ENCODE data around the gene KIAA0825.
"Not testable (repeated sequence)": the region's sequence is repeated elsewhere in the genome, so short reads cannot be mapped to it uniquely, and the experiment has no call there.

Gene KIAA0825

DNA sequence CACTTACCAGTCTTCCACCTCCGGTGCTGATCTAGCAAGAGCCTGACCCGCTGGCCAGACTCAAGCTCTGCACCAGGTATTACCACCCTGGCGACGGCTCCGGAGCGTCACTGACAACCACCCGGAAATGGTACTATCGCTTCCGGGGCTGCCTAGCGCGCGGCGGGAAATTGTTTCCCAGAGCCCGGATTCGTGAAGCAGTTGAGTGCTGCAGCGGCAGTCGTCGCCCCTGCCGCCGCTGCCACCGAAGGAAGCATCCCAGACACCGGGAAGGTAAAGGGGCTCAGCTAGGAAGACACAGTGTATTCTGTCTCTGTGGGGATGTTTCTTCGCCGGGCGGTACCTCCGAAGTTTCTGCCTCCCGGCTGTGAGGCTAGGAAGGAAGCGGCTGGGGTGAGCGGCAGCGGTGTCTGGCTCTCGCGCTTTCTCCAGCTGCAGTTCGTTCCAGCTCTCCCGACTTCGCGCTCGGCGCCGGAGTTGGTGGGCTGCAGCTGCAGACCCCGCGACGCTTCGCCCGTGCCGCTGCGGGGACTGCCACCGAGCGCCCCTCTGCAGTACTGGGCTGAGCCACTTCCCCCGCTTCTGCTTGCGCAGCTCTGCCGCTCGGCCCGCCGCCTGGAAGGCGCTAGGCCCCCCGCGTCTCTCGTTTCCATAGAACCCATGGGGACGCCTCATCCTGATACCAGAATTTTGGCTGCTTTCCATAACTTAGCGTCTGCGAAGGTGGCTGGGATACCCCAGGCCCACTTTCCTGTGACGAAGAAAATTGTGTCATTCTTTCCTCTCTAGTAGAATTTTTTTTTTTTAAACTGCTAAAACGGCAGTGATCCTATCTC, at the start of gene KIAA0825, which contains the start of gene SLF1:
TSS of gene KIAA0825 (minus strand) at position 112 of the 836 bp plus-strand sequence. CDS start 81,478 bp downstream, outside the sequence.
TSS of gene SLF1 (plus strand) at position 177 of the 836 bp plus-strand sequence. CDS start 10,142 bp downstream, outside the sequence.
- peak; percentile 92 for DNase-seq

GRCh38 chr5:94667937-94668336, 49.5 kb upstream of the KIAA0825 start:
- no peak for DNase-seq

DNA sequence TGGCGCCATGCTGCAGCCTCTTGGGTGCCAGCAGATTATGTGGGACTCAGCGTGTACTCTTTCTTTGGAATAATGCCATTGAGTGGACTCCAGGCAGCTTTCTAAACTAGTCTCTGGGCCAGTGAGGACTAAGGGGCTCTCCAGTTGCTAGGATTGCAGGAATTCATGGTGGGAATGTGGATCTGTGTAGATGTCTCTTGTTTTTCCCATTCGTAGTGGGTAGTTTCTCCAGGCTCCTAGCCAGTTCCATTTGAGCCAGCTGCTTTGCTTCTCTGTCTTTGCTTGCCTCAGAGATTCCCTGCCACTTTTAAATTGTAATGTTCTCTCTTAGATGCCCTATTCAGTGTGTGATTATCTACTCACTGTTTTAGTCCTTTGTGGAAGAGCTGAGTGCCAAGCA, 42.7 kb upstream of the KIAA0825 start:
- DNase-seq: no peak

DNA sequence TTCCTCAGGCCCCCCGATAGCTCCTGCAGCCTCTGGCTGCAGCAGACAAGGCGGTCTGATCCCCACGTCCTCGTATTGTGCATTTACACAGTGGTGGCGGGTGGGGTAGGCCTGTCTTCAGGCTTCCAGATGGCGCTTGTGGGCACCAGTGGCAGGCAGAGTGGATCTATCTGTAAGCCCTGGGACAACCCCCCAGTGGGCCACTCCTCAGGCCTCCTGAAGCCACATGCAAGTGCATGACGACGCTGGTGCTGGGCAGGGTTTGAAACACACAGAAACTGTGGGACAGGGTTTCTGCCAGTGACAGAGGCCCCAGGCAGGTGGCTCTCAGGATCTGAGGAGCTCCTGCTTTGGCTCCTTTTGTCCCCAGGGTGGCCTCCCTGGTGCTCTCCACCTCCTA, 42.1 kb upstream of the KIAA0825 start:
- DNase-seq: no peak

GRCh38 chr5:94658272-94658671, 39.9 kb upstream of the KIAA0825 start:
- no peak for DNase-seq

DNA sequence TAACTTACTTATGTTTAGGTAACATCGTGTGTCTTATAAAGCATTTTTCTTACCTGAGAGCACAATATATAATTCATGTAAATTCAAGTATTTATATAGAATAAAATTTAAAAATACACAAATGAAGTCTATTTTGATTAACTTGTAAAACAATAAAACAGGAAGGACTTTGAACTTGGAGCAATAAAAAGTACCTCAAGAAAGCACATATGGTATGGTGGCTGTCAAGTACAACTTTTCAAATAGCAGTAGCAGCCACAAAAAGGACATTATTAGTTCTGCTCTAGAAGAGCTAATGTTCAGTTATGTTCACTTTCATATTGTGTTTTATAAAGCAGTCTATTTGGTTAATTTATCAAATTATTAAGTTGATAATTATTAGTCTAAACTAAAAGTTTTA, 31.5 kb upstream of the KIAA0825 start:
- no peak for DNase-seq

DNA sequence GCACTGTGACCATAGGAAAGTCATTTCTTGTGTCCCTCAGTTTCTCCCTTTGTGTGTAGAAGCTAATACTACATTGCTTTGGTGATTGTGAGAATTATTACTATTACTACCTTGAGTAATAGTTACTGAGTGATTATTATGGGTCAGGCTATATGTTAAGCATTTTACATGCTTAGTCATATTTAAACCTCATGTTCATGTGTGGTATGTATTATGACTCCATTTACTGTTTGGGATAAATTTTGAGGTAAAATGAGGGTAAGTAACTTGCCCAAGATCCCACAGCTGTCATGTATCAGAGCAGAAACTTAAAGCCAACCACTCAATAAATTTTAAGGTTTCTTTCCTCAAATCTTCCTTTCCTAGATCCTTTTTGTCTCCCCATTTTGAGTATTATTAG, 28.4 kb upstream of the KIAA0825 start:
- no peak for DNase-seq

- peak; percentile 13 for DNase-seq
Measured at GRCh38 chr5:94645053-94645452, 26.6 kb upstream of the KIAA0825 start.

GRCh38 chr5:94640176-94640575, 21.8 kb upstream of the KIAA0825 start:
- DNase-seq: no peak

- no peak for DNase-seq
Measured at GRCh38 chr5:94632024-94632423, 13.6 kb upstream of the KIAA0825 start.

GRCh38 chr5:94627191-94627590, 8.8 kb upstream of the KIAA0825 start:
- DNase-seq: no peak

- DNase-seq: no peak
Measured at GRCh38 chr5:94623877-94624276, 5.5 kb upstream of the KIAA0825 start.

DNA sequence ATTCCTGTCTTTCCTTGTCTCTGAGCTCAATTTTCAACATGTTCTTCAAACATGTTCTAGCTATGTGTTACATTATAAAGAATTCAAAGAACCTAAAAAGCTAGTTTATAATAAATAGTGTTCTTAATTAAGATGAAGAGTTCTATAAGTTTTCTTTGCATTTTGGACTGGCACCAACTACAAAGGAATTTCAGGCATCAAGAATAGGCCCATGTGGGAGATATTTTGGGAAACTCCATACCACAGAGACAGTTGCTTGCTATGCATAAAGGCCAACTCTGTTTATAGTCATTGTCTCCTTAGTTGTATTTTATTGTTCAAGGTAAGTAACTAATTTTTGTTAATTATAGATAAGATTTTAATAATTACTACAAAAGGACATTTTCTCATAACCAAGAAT, 4.6 kb upstream of the KIAA0825 start:
- no peak for DNase-seq

DNA sequence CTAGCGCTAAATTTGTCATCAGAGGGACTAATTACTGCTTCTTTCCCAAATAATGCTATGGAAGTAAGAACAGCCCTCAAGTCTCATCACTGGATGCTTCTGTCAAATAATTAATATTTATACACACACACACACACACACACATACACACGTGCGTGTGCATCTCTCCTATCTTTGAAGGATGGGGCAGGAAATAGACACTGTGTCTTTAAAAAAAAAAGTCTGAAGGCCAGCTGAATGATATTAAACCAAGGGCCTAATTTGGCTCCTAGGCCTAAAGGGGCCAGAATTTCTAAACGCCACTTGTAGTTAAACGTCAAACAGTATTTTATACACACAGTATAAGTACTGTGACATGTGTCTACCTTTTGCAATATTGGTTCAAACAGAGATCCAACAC, 3.4 kb upstream of the KIAA0825 start:
- DNase-seq: no peak

DNA sequence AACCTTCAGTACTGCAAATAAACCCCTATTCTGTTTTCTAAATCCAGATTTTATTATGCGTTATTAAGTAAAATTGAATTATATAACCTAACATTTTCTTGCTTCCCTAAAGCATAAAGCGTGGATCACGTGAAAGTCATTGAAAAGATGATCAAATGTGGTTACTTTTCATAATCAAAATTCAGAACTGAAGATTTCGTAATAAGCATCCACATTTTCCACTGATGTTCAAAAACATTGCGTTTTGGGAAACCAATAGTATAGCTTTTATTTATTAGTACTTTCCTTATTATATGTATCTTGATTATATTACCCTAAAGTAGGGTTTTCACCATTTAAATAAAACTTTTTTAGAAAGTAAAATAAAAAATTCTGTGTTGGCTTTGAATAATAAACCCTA, 1.9 kb upstream of the KIAA0825 start:
- no peak for DNase-seq

DNA sequence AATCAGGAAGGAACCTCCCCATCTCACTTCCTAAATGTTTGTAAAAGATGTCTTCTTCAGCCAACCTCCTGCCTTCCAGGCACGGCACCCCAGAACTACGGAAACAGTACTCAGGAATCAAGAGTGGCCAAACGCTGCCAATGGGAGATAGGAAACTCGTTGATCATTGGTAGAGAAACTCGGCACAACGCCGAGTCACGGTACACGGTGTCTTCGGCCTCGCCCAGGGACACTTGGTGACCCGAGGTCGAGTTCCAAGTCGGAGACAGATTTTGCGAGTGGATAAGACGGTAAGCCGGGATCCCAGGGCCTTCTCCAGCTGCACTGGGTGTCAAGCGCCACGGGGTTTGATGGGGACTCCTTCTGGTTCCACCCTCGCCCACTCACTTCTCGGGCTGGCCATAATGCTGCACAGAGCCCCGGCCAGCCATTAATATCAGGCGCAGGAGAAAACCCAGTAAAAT, 343 bp downstream of the KIAA0825 start:
- DNase-seq: peak; percentile 44

DNA sequence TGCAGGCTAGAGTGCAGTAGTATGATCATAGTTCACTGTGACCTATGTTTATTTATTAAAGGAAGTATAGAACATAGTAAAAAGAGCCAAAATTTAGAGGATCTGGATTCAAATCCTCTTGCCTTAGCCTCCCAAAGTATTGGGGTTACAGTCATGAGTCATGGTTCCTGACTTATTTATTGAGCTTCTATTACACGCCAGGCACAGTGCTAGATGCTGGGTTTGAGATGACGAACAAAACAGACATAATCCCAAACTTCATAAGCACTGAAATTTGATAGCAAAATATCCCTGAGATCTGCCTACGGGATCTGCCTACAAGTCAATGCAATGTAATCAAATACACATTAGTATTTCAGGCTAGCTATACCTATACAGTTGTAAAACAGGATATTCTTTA, 2.5 kb downstream of the KIAA0825 start:
- no peak for DNase-seq

DNA sequence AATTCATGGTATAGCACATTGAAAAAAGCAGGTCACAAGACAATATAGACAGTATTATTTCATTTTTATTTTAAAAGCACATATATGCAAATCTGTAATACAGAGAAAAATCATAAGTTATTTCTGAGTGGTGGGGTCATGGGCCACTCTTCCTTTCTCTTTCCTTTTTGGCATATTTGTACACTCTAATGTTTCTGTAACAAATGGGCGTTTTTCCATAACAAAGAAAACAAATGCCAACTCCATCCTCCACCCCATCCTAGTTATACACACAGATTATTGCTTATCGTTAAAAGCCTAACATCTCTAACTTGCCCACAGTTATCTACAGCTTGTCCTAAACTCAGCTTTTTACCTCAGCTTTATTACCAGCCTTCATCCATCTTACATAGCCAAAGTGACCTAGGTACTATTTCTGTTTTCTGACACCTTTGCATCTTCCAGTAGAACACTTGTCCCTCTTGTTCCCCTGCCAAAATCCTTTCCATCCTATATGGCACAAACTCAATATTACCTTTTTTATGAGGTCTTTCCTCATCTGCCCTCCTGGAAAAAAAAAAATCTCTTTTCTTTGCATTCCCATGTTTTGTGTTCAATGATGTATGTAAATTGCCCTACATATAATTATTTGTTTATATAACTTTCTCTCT, 4.1 kb downstream of the KIAA0825 start:
- no peak for DNase-seq

GRCh38 chr5:94613583-94613982, 4.8 kb downstream of the KIAA0825 start:
- DNase-seq: peak; percentile 33

DNA sequence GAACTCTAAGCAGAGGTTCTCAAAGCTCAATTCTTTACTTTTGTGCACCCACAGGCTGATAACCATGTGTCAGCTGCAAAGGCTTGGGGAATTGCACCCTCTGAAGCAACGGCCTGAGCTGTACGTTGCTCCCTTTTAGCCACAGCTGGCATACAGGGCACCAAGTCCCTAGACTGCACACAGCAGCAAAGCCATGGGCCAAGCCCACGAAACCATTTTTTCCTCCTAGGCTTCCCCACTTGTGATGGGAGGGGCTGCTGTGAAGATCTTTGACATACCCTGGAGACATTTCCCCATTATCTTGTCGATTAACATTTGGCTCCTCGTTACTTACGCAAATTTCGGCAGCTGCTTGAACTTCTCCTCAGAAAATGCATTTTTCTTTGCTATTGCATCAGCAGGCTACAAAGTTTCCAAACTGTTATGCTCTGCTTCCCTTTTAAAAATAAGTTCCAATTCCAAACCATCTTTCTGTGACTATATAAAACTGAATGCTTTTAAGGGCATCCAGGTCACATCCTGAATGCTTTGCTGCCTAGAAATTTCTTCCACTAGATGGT, 23.0 kb downstream of the KIAA0825 start:
- no peak for DNase-seq

DNA sequence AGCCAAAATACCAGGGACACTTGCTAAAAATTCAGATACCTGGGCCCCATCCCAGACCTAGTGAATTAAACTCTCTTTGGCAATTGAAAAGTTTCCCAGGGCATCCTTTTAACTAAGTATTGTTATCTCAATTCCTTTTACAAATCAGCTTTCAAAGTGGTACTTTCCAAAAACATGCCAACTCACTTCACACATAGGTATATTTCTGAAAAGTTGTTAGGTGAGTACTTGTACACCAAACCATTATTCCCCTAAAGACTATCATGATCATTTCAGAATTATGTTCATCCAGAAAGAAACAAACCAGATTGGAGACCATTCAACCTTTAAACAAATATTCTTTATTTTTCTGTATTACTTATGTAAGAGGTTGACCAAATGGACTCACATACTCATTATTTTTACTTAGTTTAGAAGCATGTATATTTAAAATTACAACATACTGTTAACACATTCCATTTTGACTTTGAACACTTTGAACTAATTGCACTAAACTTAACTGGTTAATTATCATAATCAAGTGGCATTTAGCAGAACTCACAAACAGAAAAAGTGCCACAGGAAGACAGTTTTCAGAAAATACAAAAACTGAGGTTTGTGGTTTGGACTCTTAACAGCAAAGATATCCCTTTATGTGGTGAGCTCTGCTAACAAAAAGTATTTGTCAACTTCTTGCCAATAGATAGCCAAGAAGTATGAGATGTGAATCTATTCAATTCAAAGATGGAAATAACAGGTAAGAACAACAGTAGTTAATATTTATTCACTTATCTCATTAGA, 40.7 kb downstream of the KIAA0825 start:
- peak; percentile 83 for DNase-seq

DNA sequence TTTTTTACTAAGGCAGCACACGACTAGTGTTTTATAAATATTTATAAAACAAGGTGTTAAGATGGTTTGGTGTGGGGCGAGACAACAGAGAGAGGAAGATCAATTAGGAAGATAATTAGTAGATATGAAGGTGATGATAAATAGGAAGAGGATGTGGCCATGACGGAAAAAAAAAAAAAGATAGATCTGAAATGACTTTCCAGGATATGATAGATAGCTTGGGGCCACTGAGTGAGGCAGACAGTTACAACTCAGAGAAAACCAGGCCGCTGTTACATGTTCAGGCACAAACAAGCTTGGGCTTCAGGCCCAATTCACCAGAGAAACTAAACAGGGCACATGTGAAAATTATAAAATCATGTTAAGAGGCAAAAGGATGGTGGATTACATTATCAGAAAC, 43.2 kb downstream of the KIAA0825 start:
- peak; percentile 67 for DNase-seq

GRCh38 chr5:94573349-94573748, 45.1 kb downstream of the KIAA0825 start:
- DNase-seq: not testable (repeated sequence)

All from activated CD4-positive, alpha-beta T cell treated with anti-CD3 and anti-CD28 coated beads, Interleukin-2, amount 50 U/mL, for 16 hours (primary cell).